ENCODE measurements around the gene ARHGAP15. TPM values are rescaled to one million over a fixed set of nuclear protein-coding genes. Genes with fewer than 3 reads are reported as not detected.

ARHGAP15 gene
- polyA plus RNA-seq, 2 of the 4 experiments (the other 2 are of a cell fraction), result 0.34 TPM; not detected in 1

DNA sequence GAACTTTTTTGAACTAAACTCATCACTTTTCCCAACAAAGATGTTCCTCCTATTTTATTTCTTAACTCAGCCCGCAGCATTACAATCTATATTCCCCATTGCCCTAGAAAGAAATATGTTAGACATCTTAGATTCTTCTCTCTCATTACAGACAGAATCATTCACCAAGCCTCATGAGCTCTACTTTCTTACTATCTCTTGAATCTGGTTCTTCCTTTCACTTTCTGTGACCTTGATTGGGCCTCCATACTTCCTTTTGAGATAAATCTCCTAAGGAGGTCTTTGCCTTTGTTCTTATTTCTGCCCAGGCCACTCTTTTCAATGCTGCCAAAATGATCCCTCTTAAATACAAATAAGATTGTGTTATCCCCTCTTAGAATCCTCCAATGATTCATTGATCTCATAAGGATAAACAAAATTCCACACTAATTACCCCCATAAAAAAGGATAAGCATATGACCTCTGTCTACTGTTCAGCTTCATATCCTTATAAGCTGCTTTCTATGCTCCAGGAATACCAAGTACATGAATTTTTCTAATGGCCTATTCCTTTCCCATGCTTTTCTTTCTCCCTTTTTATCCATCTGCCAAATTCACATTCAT, 400.0 kb downstream of the ARHGAP15 start:
- Histone ChIP-seq H3K4me1 (no peaks in the 10 kb centered on the region), H3K27ac (no peak overlapping the region), H3K4me2 (no peak overlapping the region), H3K9me3 (no peaks in the 10 kb centered on the region), H3K4me3 (no peak overlapping the region)
- DNase-seq (ENCODE audit: low read depth in 1 of 2, low spot score in 1 of 2) (no peak), FAIRE-seq (no peak), ATAC-seq (no peak)
- WGBS (ENCODE audit: missing lambda C conversion rate), result 76% methylated on average over 1 of the region's 1 CpG
- TF ChIP-seq, protein P1, sequence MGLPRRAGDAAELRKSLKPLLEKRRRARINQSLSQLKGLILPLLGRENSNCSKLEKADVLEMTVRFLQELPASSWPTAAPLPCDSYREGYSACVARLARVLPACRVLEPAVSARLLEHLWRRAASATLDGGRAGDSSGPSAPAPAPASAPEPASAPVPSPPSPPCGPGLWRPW (IDR thresholded peaks at IDR 0.05), result no peak
- TF ChIP-seq HOXA7 (CRISPR knock-in tag; IDR thresholded peaks at IDR 0.05) (no peak), NPAS2 (CRISPR knock-in tag; IDR thresholded peaks at IDR 0.05; ENCODE audit: borderline replicate concordance) (no peak), REST (IDR thresholded peaks at IDR 0.05) (no peak), POLR2A (IDR thresholded peaks at IDR 0.05; ENCODE audit: low read length) (no peak), EP300 (IDR thresholded peaks at IDR 0.05) (no peak), RAD21 (conservative IDR thresholded peaks at IDR 0.05 in 1 of 2, IDR thresholded peaks at IDR 0.05 in 1 of 2) (no peak), FOSB (CRISPR knock-in tag; IDR thresholded peaks at IDR 0.05) (no peak), BHLHE40 (IDR thresholded peaks at IDR 0.05; ENCODE audit: low read depth, low read length) (no peak), SMC3 (IDR thresholded peaks at IDR 0.05) (no peak), KDM5A (IDR thresholded peaks at IDR 0.05) (no peak), EHF (CRISPR knock-in tag; IDR thresholded peaks at IDR 0.05) (no peak), HEYL (CRISPR knock-in tag; IDR thresholded peaks at IDR 0.05) (no peak), TP53 (CRISPR knock-in tag; IDR thresholded peaks at IDR 0.05) (no peak), RFX5 (IDR thresholded peaks at IDR 0.05) (no peak), E2F6 (IDR thresholded peaks at IDR 0.05; ENCODE audit: borderline replicate concordance, low read depth) (no peak)
- TF ChIP-seq, protein P2, sequence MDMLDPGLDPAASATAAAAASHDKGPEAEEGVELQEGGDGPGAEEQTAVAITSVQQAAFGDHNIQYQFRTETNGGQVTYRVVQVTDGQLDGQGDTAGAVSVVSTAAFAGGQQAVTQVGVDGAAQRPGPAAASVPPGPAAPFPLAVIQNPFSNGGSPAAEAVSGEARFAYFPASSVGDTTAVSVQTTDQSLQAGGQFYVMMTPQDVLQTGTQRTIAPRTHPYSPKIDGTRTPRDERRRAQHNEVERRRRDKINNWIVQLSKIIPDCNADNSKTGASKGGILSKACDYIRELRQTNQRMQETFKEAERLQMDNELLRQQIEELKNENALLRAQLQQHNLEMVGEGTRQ (IDR thresholded peaks at IDR 0.05), result no peak
- ChIA-PET POLR2A (no interaction called here), CTCF (interaction anchor here (2.0 kb wide), 1 partner anchor 15 kb away, joined by 7 read pairs; no protein-coding TSS in a partner anchor)

DNA sequence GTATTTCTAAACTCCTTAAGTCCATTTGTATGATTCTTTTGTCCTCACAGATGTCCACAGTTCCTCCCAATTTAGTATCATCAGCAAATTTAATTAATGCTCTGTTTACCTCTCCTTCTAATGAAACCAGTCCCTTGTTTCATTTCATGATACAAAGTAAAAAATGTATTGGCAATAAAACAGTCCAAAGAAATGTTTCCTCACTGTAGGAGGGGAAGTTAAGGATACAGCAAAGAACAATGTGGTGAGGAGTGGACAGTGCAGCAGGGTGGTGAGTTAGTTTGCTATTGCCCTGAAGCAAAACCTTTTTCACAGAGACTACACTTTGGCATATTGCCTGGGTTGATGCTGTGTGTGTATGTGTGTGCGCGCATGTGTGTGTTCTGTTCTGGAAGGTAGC, 401.5 kb downstream of the ARHGAP15 start:
- H3K9me3 ChIP-seq, result no peaks in the 10 kb centered on the region
- no peak overlapping the region for H3K27ac ChIP-seq
- no peak for DNase-seq (ENCODE audit: low read depth in 1 of 2, low spot score in 1 of 2)
- H3K4me2 ChIP-seq, result no peak overlapping the region
- POLR2A ChIA-PET, result no interaction called here
- TF ChIP-seq HOXA7 (CRISPR knock-in tag; IDR thresholded peaks at IDR 0.05) (no peak), MAFK (IDR thresholded peaks at IDR 0.05; ENCODE audit: partially characterized antibody) (peak; percentile 67)
- no peak overlapping the region for H3K4me3 ChIP-seq
- ATAC-seq, result no peak
- no peaks in the 10 kb centered on the region for H3K4me1 ChIP-seq
- FAIRE-seq, result no peak
- WGBS (ENCODE audit: missing lambda C conversion rate), result 60% methylated on average over 2 of the region's 2 CpGs
- CTCF ChIA-PET, result no interaction called here

- no peaks in the 10 kb centered on the region for H3K4me1 ChIP-seq
- ATAC-seq (no peak), DNase-seq (ENCODE audit: low read depth in 1 of 2, low spot score in 1 of 2) (no peak), FAIRE-seq (no peak)
- ChIA-PET CTCF (no interaction called here), POLR2A (no interaction called here)
- TF ChIP-seq HMGXB4 (CRISPR knock-in tag; IDR thresholded peaks at IDR 0.05; ENCODE audit: borderline replicate concordance) (no peak), TP53 (CRISPR knock-in tag; IDR thresholded peaks at IDR 0.05) (no peak)
- H3K4me2 ChIP-seq, result no peak overlapping the region
- no peak overlapping the region for H3K27ac ChIP-seq
- H3K4me3 ChIP-seq, result no peak overlapping the region
- no peaks in the 10 kb centered on the region for H3K9me3 ChIP-seq
Measured at GRCh38 chr2:143532061-143532460, 402.8 kb downstream of the ARHGAP15 start.

All from A549 (cell line).